ENCODE measurements around the gene DPY19L1. TPM values are rescaled to one million over a fixed set of nuclear protein-coding genes. Genes with fewer than 3 reads are reported as not detected.

Gene DPY19L1
- total RNA-seq, 1 donor from 2014 or later, result 46.4 TPM

DNA sequence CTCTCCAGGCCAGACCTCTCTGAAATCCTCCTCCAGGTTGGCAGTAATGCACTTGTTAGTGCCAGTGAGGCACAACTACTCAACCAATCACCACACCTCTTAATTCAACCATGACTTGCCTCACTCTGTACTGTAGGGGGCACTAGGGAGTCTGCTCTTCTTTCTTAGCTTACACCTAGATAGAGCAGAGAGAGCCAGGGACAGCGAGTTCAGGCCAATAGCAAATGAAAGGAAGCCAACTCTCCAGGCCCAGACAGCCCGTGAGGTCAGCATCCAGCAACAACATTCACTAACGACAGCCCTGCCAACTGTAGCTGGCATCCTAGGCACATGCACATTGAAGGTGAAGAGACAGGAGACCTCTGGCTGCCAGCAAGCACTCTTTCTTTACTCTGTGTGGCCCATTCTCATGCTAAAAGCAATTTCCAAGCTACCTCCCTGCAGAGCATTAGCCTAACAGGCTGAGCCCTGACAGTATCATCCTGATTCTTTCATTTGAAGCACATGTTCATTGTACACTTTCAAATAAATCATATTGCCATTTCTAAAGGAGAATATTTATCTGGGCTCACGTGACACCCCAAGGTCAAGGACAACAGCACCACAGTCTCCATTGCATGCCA is 136.3 kb downstream of the DPY19L1 start:
- peaks cover 15% of the 10 kb centered on the region for H3K9me3 Mint-ChIP-seq (ENCODE audit: unreplicated experiment)
- Histone ChIP-seq H3K4me3 (ENCODE audit: insufficient read depth, low read depth, low read length) (no peak overlapping the region), H3K4me2 (ENCODE audit: low read length) (no peak overlapping the region), H3K27me3 (ENCODE audit: insufficient read depth, low read length) (no peaks in the 10 kb centered on the region), H3K27ac (ENCODE audit: low read depth, low read length) (no peak overlapping the region), H2AFZ (ENCODE audit: low read depth, low read length) (no peak overlapping the region), H3K9me3 (ENCODE audit: insufficient read depth, low read depth, low read length) (no peaks in the 10 kb centered on the region), H3K4me1 (ENCODE audit: insufficient read depth, low read length) (no peaks in the 10 kb centered on the region), H3K9ac (ENCODE audit: low read length) (no peak overlapping the region), H4K20me1 (ENCODE audit: insufficient read depth, low read length) (no peaks in the 10 kb centered on the region), H3K36me3 (ENCODE audit: insufficient read depth, low read length) (no peaks in the 10 kb centered on the region), H3K79me2 (ENCODE audit: insufficient read depth, low read length) (no peaks in the 10 kb centered on the region)
- no peak for TF ChIP-seq EZH2 (IDR thresholded peaks at IDR 0.05; ENCODE audit: insufficient read depth, low read length)
- TF ChIP-seq, protein P1, sequence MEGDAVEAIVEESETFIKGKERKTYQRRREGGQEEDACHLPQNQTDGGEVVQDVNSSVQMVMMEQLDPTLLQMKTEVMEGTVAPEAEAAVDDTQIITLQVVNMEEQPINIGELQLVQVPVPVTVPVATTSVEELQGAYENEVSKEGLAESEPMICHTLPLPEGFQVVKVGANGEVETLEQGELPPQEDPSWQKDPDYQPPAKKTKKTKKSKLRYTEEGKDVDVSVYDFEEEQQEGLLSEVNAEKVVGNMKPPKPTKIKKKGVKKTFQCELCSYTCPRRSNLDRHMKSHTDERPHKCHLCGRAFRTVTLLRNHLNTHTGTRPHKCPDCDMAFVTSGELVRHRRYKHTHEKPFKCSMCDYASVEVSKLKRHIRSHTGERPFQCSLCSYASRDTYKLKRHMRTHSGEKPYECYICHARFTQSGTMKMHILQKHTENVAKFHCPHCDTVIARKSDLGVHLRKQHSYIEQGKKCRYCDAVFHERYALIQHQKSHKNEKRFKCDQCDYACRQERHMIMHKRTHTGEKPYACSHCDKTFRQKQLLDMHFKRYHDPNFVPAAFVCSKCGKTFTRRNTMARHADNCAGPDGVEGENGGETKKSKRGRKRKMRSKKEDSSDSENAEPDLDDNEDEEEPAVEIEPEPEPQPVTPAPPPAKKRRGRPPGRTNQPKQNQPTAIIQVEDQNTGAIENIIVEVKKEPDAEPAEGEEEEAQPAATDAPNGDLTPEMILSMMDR (IDR thresholded peaks at IDR 0.05; ENCODE audit: insufficient read depth, low read depth, low read length), result no peak
- FAIRE-seq, result no peak
- no peak for DNase-seq (ENCODE audit: low read depth)
- H3K4me3 Mint-ChIP-seq (ENCODE audit: unreplicated experiment), result no peak overlapping the region
- H3K36me3 Mint-ChIP-seq (ENCODE audit: low read depth, unreplicated experiment), result peaks cover 6% of the 10 kb centered on the region
- no peaks in the 10 kb centered on the region for H3K4me1 Mint-ChIP-seq (ENCODE audit: low read depth, unreplicated experiment)
- H3K27ac Mint-ChIP-seq (ENCODE audit: unreplicated experiment), result no peak overlapping the region
- peaks cover 5% of the 10 kb centered on the region for H3K27me3 Mint-ChIP-seq (ENCODE audit: low read depth, unreplicated experiment)

DNA sequence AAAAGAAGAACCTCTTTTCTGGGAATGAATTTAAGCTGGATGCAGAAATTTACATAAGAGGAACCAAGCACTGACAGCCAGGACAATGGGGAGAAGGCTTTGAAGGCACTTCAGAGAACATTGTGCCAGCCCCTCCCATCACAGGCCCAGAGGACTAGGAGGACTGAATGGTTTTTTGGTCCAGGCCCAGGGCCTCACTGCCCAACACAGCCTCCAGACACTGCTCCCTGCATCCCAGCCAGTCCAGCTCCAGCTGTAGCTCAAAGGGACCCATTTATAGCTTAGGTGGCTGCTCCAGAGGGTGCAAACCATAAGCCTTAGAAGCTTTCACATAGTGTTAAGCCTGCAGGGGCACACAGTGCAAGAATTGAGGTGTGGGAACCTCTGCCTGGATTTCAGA is 142.1 kb downstream of the DPY19L1 start:
- H3K9me3 ChIP-seq (ENCODE audit: insufficient read depth, low read depth, low read length), result peaks cover 9% of the 10 kb centered on the region
- Mint-ChIP-seq H3K4me1 (ENCODE audit: low read depth, unreplicated experiment) (peaks cover 23% of the 10 kb centered on the region), H3K27ac (ENCODE audit: unreplicated experiment) (no peak overlapping the region), H3K4me3 (ENCODE audit: unreplicated experiment) (no peak overlapping the region), H3K27me3 (ENCODE audit: low read depth, unreplicated experiment) (peaks cover 5% of the 10 kb centered on the region), H3K9me3 (ENCODE audit: unreplicated experiment) (peaks cover 28% of the 10 kb centered on the region), H3K36me3 (ENCODE audit: low read depth, unreplicated experiment) (peaks cover 11% of the 10 kb centered on the region)
- no peak overlapping the region for H2AFZ ChIP-seq (ENCODE audit: low read depth, low read length)
- H3K4me3 ChIP-seq (ENCODE audit: insufficient read depth, low read depth, low read length), result no peak overlapping the region
- FAIRE-seq, result no peak
- no peak for TF ChIP-seq EZH2 (IDR thresholded peaks at IDR 0.05; ENCODE audit: insufficient read depth, low read length)
- H3K4me2 ChIP-seq (ENCODE audit: low read length), result no peak overlapping the region
- no peaks in the 10 kb centered on the region for H4K20me1 ChIP-seq (ENCODE audit: insufficient read depth, low read length)
- H3K4me1 ChIP-seq (ENCODE audit: insufficient read depth, low read length), result peaks cover 14% of the 10 kb centered on the region
- H3K9ac ChIP-seq (ENCODE audit: low read length), result no peak overlapping the region
- H3K79me2 ChIP-seq (ENCODE audit: insufficient read depth, low read length), result no peaks in the 10 kb centered on the region
- H3K36me3 ChIP-seq (ENCODE audit: insufficient read depth, low read length), result no peaks in the 10 kb centered on the region
- no peak for DNase-seq (ENCODE audit: low read depth)
- H3K27me3 ChIP-seq (ENCODE audit: insufficient read depth, low read length), result no peaks in the 10 kb centered on the region
- no peak overlapping the region for H3K27ac ChIP-seq (ENCODE audit: low read depth, low read length)

DNA sequence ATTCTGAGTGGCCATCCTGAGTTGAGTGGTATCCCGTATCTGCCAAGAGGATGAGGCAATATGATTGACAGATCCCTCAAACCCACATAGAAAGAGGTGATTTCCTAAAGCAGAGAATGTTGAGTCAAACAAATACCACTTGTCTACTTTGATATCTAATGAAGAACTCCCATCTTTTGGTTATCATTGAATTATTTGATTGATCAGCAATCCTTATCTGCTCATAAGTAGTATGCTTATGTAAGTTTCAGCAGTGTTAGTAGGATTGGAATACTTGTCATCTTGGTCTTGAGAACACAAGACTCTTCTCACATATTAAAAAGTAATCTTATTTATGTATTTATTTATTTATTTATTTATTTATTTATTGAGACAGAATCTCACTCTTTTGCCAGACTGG is 147.3 kb downstream of the DPY19L1 start:
- DNase-seq (ENCODE audit: low read depth) (no peak), FAIRE-seq (no peak)
- H3K79me2 ChIP-seq (ENCODE audit: insufficient read depth, low read length), result no peaks in the 10 kb centered on the region
- no peak overlapping the region for H3K4me3 ChIP-seq (ENCODE audit: insufficient read depth, low read depth, low read length)
- H2AFZ ChIP-seq (ENCODE audit: low read depth, low read length), result no peak overlapping the region
- H3K9ac ChIP-seq (ENCODE audit: low read length), result no peak overlapping the region
- H3K4me2 ChIP-seq (ENCODE audit: low read length), result no peak overlapping the region
- Mint-ChIP-seq H3K4me3 (ENCODE audit: unreplicated experiment) (no peak overlapping the region), H3K27ac (ENCODE audit: unreplicated experiment) (no peak overlapping the region), H3K27me3 (ENCODE audit: low read depth, unreplicated experiment) (no peaks in the 10 kb centered on the region), H3K36me3 (ENCODE audit: low read depth, unreplicated experiment) (peaks cover 3% of the 10 kb centered on the region), H3K9me3 (ENCODE audit: unreplicated experiment) (peaks cover 17% of the 10 kb centered on the region), H3K4me1 (ENCODE audit: low read depth, unreplicated experiment) (peaks cover 23% of the 10 kb centered on the region)
- peaks cover 14% of the 10 kb centered on the region for H3K4me1 ChIP-seq (ENCODE audit: insufficient read depth, low read length)
- H3K27me3 ChIP-seq (ENCODE audit: insufficient read depth, low read length), result no peaks in the 10 kb centered on the region
- H3K36me3 ChIP-seq (ENCODE audit: insufficient read depth, low read length), result no peaks in the 10 kb centered on the region
- H3K9me3 ChIP-seq (ENCODE audit: insufficient read depth, low read depth, low read length), result peaks cover under 1% of the 10 kb centered on the region
- H4K20me1 ChIP-seq (ENCODE audit: insufficient read depth, low read length), result no peaks in the 10 kb centered on the region
- TF ChIP-seq EZH2 (IDR thresholded peaks at IDR 0.05; ENCODE audit: insufficient read depth, low read length), result no peak
- TF ChIP-seq, protein P1 (IDR thresholded peaks at IDR 0.05; ENCODE audit: insufficient read depth, low read depth, low read length), result no peak
- no peak overlapping the region for H3K27ac ChIP-seq (ENCODE audit: low read depth, low read length)

Data from astrocyte (in vitro differentiated cells and primary cell).